ENCODE data around the gene PKN1.

Gene PKN1

GRCh38 chr19:14510311-14511228, 77.5 kb downstream of the PKN1 start:
- POLR2A ChIA-PET, result interaction anchor here (1.0 to 1.1 kb wide), 2 partner anchors 7 to 22 kb away, joined by 5 to 7 read pairs; partner anchors contain the start of gene DNAJB1
- TF ChIP-seq, protein P1, sequence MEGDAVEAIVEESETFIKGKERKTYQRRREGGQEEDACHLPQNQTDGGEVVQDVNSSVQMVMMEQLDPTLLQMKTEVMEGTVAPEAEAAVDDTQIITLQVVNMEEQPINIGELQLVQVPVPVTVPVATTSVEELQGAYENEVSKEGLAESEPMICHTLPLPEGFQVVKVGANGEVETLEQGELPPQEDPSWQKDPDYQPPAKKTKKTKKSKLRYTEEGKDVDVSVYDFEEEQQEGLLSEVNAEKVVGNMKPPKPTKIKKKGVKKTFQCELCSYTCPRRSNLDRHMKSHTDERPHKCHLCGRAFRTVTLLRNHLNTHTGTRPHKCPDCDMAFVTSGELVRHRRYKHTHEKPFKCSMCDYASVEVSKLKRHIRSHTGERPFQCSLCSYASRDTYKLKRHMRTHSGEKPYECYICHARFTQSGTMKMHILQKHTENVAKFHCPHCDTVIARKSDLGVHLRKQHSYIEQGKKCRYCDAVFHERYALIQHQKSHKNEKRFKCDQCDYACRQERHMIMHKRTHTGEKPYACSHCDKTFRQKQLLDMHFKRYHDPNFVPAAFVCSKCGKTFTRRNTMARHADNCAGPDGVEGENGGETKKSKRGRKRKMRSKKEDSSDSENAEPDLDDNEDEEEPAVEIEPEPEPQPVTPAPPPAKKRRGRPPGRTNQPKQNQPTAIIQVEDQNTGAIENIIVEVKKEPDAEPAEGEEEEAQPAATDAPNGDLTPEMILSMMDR (IDR thresholded peaks at IDR 0.05; ENCODE audit: control extremely low read depth, extremely low read depth, low read depth, missing control alignments), result no peak
- CTCF ChIA-PET, result interaction anchor here (1.0 to 2.1 kb wide), 2 partner anchors 10 to 78 kb away, joined by 3 to 8 read pairs; partner anchors contain the start of gene PKN1
- no peak for DNase-seq (ENCODE audit: extremely low spot score)

- TF ChIP-seq, protein P1 (IDR thresholded peaks at IDR 0.05; ENCODE audit: control extremely low read depth, extremely low read depth, low read depth, missing control alignments), result no peak
- CTCF ChIA-PET, result no interaction called here
- POLR2A ChIA-PET, result no interaction called here
- DNase-seq (ENCODE audit: extremely low spot score), result no peak
Observed at GRCh38 chr19:14511229-14511593, 78.1 kb downstream of the PKN1 start.

DNA sequence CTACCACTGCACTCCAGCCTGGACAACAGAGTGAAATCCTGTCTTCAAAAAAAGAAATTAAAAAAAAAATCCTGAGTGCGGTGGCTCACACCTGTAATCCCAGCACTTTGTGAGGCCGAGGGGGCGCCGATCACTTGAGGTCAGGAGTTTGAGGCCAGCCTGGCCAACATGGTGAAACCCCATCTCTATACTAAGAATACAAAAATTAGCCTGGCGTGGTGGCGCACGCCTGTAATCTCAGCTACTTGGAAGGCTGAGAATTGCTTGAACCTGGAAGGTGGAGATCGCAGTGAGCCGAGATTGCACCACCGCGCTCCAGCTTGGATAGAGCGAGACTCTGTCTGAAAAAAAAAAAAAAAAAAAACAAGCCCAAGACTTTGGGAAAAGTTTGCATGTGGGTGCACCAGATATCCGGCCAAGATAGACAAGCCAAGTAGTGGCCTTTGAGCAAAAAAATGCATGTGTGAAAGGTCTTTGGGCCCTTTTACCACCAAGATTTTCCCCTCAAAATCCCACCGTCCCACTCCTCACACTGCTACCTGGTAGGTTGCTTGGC, 79.4 kb downstream of the PKN1 start:
- TF ChIP-seq, protein P1 (IDR thresholded peaks at IDR 0.05; ENCODE audit: control extremely low read depth, extremely low read depth, low read depth, missing control alignments), result no peak
- ChIA-PET POLR2A (no interaction called here), CTCF (interaction anchor here (1.1 to 1.5 kb wide), 2 partner anchors 8 to 44 kb away, joined by 4 read pairs; no protein-coding TSS in a partner anchor)
- DNase-seq (ENCODE audit: extremely low spot score), result no peak

GRCh38 chr19:14514215-14514863, 81.2 kb downstream of the PKN1 start:
- TF ChIP-seq, protein P1 (IDR thresholded peaks at IDR 0.05; ENCODE audit: control extremely low read depth, extremely low read depth, low read depth, missing control alignments), result no peak
- CTCF ChIA-PET, result interaction anchor here (0.7 to 2.2 kb wide), 3 partner anchors 9 to 12 kb away, joined by 3 to 6 read pairs (median 6); no protein-coding TSS in a partner anchor
- POLR2A ChIA-PET, result interaction anchor here (0.8 kb wide), 1 partner anchor 99 kb away, joined by 3 read pairs; no protein-coding TSS in a partner anchor
- no peak for DNase-seq (ENCODE audit: extremely low spot score)

DNA sequence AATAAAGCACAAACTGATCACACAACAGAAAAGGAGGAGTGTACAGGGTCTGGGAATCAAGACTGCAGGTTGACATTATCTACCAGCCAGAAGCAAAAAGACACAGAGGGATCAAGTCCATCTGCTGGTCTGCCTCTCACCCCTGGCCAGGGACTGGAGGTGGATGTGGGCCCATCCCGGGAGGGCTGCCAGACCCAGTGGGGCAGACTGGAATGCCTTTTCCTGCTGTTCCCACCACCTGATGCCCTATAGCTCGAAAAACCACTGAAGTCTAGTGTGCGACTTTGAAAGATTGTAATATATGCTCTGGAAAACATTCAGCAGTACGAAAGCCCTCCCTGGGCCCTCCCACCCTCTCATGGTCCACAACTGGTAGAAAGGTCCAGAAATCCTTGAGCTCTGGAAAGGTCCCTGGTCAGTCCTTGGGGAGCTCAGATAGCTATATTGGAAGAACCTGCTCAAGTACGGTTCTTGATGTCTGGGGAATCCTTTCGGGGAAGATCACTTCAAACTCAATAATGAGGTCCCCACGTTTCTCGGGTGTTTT, 82.5 kb downstream of the PKN1 start:
- TF ChIP-seq, protein P1 (IDR thresholded peaks at IDR 0.05; ENCODE audit: control extremely low read depth, extremely low read depth, low read depth, missing control alignments), result no peak
- ChIA-PET POLR2A (interaction anchor here (0.5 to 0.6 kb wide), 2 partner anchors 58 to 355 kb away, joined by 3 read pairs; no protein-coding TSS in a partner anchor), CTCF (no interaction called here)
- no peak for DNase-seq (ENCODE audit: extremely low spot score)
